ENCODE results near the gene HPCAL4.

Gene HPCAL4

GRCh38 chr1:39732730-39733129 is 41.5 kb upstream of the HPCAL4 start:
- Mint-ChIP-seq H3K4me3 (no peak overlapping the region), H3K9me3 (peaks cover 4% of the 10 kb centered on the region), H3K27me3 (ENCODE audit: low read depth, poor library complexity) (peaks cover 100% of the 10 kb centered on the region), H3K27ac (no peak overlapping the region), H3K4me1 (no peaks in the 10 kb centered on the region), H3K36me3 (ENCODE audit: low read depth) (no peaks in the 10 kb centered on the region)
- TF ChIP-seq, protein P1, sequence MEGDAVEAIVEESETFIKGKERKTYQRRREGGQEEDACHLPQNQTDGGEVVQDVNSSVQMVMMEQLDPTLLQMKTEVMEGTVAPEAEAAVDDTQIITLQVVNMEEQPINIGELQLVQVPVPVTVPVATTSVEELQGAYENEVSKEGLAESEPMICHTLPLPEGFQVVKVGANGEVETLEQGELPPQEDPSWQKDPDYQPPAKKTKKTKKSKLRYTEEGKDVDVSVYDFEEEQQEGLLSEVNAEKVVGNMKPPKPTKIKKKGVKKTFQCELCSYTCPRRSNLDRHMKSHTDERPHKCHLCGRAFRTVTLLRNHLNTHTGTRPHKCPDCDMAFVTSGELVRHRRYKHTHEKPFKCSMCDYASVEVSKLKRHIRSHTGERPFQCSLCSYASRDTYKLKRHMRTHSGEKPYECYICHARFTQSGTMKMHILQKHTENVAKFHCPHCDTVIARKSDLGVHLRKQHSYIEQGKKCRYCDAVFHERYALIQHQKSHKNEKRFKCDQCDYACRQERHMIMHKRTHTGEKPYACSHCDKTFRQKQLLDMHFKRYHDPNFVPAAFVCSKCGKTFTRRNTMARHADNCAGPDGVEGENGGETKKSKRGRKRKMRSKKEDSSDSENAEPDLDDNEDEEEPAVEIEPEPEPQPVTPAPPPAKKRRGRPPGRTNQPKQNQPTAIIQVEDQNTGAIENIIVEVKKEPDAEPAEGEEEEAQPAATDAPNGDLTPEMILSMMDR (IDR thresholded peaks at IDR 0.05), result no peak
- no peak for DNase-seq

DNA sequence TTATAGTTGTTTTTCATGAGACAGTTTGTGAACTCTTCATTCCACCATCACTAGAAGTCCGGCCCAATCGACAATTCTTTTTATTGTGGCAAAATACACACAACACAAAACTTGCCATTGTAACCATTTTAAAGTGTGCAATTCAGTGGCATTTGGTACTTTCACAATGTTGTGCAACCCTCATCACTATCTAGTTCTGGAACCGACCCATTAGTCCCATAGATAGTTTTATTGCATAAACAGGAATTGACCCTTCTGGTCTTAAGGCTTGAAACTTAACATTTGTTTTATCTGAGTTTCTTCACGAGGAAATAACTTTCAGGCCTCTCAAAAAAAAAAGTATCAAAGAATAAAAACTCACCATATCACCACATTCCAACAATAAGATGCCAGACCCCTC is 38.6 kb upstream of the HPCAL4 start:
- no peak for DNase-seq
- TF ChIP-seq, protein P1 (IDR thresholded peaks at IDR 0.05), result no peak
- H3K27ac Mint-ChIP-seq, result no peak overlapping the region
- H3K4me1 Mint-ChIP-seq, result no peaks in the 10 kb centered on the region
- H3K4me3 Mint-ChIP-seq, result no peak overlapping the region
- H3K9me3 Mint-ChIP-seq, result no peaks in the 10 kb centered on the region
- peaks cover 100% of the 10 kb centered on the region for H3K27me3 Mint-ChIP-seq (ENCODE audit: low read depth, poor library complexity)
- no peaks in the 10 kb centered on the region for H3K36me3 Mint-ChIP-seq (ENCODE audit: low read depth)

- H3K27me3 Mint-ChIP-seq (ENCODE audit: low read depth, poor library complexity), result peaks cover 100% of the 10 kb centered on the region
- H3K4me1 Mint-ChIP-seq, result no peaks in the 10 kb centered on the region
- H3K4me3 Mint-ChIP-seq, result no peak overlapping the region
- H3K27ac Mint-ChIP-seq, result no peak overlapping the region
- TF ChIP-seq, protein P1 (IDR thresholded peaks at IDR 0.05), result no peak
- H3K9me3 Mint-ChIP-seq, result peaks cover 5% of the 10 kb centered on the region
- H3K36me3 Mint-ChIP-seq (ENCODE audit: low read depth), result no peaks in the 10 kb centered on the region
- DNase-seq, result no peak
These were observed 37.8 kb upstream of the HPCAL4 start for GRCh38 chr1:39729030-39729429.

DNA sequence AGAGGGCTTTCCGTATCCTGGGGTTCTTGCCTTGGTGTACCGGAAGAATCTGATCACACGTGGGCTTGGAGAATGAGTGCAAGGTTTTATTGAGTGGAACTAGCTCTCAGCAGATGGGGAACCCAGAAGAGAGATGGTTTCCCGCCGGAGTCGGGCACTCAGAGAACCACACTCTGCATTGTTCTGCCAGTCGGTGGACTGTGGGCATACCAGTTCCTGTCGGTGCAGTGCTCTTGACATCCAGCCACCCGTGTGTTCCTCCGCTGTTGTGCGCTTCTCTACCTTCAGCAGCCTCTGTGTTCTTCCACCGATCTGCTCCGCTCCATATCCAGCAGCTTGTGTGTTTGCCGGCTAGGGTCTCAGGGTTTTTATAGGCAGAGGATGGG is 36.7 kb upstream of the HPCAL4 start:
- Mint-ChIP-seq H3K36me3 (ENCODE audit: low read depth) (no peaks in the 10 kb centered on the region), H3K4me3 (no peak overlapping the region), H3K9me3 (peaks cover 5% of the 10 kb centered on the region), H3K27ac (no peak overlapping the region), H3K27me3 (ENCODE audit: low read depth, poor library complexity) (peaks cover 99% of the 10 kb centered on the region), H3K4me1 (no peaks in the 10 kb centered on the region)
- TF ChIP-seq, protein P1 (IDR thresholded peaks at IDR 0.05), result no peak
- no peak for DNase-seq

DNA sequence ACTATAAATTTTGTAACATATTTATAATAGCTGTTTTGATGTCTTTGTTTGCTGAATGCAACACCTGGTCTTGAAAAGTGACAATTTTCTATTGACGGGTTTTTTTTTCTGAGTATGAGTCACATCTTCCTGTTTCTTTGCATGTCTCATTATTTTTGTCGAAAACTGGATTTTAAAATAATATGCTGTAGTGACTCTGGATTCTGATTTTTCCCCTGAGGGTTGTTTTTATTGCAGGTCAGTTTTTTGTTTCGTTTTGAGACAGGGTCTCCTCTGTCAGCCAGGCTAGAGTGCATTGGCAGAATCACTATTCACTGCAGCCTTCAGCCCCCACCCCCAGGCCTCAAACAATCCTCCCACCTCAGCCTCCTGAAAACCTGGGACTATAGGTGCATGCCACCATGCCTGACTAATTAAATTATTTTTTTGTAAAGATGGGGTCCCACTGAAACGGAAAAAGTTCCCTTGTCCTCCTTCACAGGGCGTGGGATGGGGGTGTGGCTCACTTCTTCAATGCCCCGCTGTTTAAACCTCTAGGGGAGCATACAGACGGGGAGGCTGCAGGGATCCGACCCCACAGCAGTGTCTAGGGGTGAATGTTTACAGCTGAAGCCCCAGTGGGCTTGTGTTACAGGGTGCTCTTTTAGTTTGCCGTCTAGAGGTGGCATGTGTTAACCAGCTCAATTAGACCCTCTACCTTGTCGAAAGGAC is 36.1 kb upstream of the HPCAL4 start:
- Mint-ChIP-seq H3K27me3 (ENCODE audit: low read depth, poor library complexity) (peaks cover 99% of the 10 kb centered on the region), H3K4me3 (no peak overlapping the region), H3K36me3 (ENCODE audit: low read depth) (no peaks in the 10 kb centered on the region), H3K4me1 (no peaks in the 10 kb centered on the region), H3K9me3 (peaks cover 5% of the 10 kb centered on the region), H3K27ac (no peak overlapping the region)
- no peak for DNase-seq
- TF ChIP-seq, protein P1 (IDR thresholded peaks at IDR 0.05), result no peak

- no peak overlapping the region for H3K27ac Mint-ChIP-seq
- H3K27me3 Mint-ChIP-seq (ENCODE audit: low read depth, poor library complexity), result peaks cover 99% of the 10 kb centered on the region
- TF ChIP-seq, protein P1 (IDR thresholded peaks at IDR 0.05), result no peak
- H3K36me3 Mint-ChIP-seq (ENCODE audit: low read depth), result no peaks in the 10 kb centered on the region
- H3K4me3 Mint-ChIP-seq, result no peak overlapping the region
- peaks cover 5% of the 10 kb centered on the region for H3K9me3 Mint-ChIP-seq
- no peak for DNase-seq
- no peaks in the 10 kb centered on the region for H3K4me1 Mint-ChIP-seq
These were observed 35.4 kb upstream of the HPCAL4 start for GRCh38 chr1:39726600-39726999.
